Measurements from ENCODE around the gene EXOC6B.

Gene EXOC6B

DNA sequence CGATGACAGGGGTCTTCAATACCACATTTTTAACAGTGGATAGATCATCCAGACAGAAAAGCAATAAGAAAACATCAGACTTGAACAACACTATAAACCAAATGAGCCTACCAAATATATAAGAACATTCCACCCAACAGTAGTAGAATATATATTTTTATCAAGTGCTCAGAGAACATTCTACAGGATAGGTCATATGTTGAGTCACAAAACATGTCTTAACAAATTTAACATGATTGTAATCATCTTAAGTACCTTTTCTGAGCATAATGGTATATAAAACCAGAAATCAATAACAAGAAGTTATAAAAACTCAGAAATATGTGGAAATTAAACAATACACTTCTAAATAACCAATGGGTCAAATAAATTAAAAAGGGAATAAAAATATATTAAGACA, 484.2 kb downstream of the EXOC6B start:
- no peak for DNase-seq

GRCh38 chr2:72340665-72341064, 485.2 kb downstream of the EXOC6B start:
- no peak for DNase-seq

DNA sequence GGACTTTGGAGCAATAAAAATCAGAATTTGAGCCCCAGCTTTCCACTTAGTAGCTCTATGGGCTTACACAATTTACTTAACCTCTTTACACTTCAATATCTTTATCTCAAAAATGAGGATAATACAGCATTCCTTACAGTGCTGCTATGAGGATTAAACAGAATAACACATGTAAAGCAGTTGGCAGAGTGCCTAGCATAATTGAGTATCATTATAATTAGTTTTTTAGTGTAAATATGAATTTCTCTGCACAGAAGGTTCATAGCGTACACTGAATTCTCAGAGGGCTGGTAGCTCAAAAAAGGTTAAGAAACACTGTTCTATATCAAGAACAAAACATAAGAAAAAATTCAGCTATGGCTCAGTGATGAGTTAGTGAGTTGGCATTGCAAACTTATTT, 487.8 kb downstream of the EXOC6B start:
- no peak for DNase-seq

- DNase-seq = no peak
Observed at GRCh38 chr2:72332720-72333119, 493.1 kb downstream of the EXOC6B start.

DNA sequence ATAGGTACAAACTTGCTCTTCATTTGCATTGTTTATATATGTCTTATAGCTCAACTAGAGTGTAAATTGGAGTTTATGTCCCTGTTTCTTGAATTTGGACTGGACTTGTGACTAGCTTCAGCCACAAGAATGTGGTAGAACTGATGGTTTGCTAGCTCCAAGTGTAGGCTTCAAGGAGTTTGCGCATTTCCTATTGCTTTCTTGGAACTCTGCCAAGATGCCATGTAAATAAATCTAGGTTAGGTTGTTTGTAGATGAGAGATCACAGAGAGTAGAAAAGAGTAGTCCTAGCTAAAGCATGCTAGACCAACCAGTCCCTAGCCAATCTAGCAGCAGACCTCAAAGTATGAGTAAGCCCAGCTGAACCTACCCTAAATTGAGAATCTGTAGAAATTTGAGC, 495.2 kb downstream of the EXOC6B start:
- no peak for DNase-seq

- DNase-seq = no peak
Observed at GRCh38 chr2:72326759-72327158, 499.1 kb downstream of the EXOC6B start.

- no peak for DNase-seq
Observed at GRCh38 chr2:72325592-72326422, 500.0 kb downstream of the EXOC6B start.

DNA sequence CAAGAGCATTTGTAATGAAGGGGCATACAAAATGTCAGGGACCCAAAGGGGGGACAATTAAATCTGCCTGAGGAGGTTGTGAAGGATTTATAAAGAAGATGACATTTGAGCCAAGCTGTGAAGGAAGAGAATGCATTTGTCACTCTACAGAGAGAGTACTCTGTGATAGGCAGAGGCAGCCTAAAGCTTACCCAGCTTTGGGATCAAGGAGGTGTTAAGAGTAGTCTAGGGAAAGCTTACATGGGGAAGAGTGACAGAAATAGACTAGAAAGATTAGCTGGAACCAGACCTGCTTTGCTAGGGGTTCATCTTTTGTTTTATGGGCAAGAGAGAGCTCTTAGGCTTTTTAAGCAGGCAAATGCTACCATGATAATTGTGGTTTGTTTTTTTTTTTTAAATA, 509.1 kb downstream of the EXOC6B start:
- DNase-seq = no peak

DNA sequence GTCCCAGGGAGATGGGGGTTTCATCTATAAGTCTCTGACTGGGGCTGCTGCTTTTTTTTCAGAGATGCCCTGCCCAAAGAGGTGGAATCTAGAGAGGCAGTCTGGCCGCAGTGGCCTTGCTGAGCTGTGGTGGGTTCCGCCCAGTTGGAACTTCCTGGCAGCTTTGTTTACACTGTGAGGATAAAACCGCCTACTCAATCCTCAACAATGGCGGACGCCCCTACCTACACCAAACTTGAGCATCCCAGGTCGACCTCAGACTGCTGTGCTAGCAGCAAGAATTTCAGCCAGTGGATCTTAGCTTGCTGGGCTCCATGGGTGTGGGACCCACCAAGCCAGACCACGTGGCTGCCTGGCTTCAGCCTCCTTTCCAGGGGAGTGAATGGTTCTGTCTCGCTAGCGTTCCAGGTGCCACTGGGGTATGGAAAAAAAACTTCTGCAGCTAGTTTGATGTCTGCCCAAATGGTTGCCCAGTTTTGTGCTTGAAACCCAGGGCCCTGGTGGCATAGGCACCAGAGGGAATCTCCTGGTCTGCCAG, 525.6 kb downstream of the EXOC6B start:
- DNase-seq = no peak

DNA sequence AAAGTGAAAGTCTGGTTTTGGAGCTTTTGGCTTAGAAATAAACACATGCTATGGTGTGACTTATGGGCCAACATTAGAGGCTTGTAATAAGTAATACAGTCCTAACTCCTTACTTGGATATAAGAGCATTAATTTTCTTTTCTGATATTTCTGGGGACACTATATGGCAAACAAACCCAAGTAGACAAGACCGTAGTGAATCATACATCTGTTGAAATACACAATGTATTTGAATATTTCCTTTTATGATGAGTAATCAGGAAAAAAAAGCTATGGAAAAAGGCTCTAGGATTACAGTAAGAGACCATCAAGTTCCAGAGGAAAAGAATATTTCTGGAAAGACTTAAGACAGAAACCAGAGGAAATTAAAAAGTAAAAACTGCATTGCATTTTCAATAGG, 532.2 kb downstream of the EXOC6B start:
- DNase-seq = no peak

DNA sequence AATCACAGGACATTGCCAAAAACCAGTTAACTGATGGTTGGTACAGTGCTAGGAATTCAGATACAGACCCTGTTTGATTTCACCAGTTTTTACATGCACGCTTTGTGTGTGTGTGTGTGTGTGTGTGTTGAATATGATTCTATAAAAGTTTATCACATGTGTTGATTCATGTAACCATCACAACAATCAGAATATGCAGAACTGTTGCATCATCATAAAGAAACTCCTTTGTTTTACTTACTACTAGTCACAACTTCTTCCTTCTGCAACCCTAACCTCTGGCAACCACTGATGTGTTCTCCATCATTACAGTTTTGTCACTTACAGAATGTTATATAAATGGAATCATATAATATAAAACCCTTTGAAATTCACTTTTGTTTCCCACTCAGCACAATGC, 533.4 kb downstream of the EXOC6B start:
- DNase-seq = no peak

DNA sequence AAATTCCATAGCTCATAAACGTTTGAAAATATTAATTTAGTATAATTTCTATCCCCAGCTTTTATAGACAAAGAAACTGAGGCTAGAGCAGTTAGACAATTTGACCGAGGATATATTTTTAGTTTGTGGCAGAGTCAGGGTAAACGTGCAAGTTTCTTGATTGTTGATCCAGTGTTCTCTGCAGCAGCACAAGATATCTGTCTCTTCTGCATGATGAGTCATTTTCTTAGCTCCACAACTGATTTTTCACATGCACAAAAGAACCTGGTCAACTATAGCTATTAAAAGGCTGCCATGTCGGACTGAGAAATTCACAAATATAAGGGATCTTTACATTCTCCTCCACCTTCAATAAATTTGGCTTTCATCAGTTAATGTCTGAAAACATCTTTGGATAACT, 534.8 kb downstream of the EXOC6B start:
- DNase-seq = no peak

DNA sequence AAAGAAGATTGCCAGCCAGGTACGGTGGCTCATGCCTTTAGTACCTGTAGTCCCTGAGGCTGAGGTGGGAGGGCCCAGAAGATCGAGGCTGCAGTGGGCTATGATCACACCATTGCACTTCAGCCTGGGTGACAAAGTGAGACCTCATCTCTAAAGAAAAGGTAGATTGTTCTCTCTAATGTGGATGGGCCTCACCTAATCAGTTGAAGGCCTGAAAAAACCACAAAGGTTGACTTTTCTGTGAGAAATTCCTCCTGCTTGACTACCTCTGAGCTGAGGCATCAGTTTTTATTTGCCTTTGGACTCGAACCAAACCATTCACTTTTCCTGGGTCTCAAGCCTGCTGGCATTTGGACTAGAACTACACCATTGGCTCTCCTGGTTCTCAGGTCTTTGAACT, 536.1 kb downstream of the EXOC6B start:
- DNase-seq = no peak

- no peak for DNase-seq
Observed at GRCh38 chr2:72289283-72289682, 536.5 kb downstream of the EXOC6B start.

DNA sequence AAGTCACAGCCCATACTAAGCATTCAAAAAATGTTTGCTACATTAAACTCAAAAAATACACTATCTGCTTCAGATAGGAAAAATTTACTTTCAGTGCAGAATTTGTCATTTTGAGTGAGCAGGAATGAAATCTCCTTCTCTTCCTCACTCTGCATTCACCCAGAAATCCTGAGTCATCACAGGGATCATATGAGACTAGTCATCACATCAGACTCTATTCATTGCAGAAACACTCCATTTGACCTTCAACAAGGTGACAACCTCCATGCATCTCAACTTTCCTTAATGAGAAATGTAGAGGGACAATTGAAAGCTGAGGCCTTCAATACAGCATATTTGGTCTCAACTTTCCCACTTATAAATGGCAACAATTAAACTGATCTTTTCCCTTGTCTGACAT, 547.8 kb downstream of the EXOC6B start:
- DNase-seq = no peak

DNA sequence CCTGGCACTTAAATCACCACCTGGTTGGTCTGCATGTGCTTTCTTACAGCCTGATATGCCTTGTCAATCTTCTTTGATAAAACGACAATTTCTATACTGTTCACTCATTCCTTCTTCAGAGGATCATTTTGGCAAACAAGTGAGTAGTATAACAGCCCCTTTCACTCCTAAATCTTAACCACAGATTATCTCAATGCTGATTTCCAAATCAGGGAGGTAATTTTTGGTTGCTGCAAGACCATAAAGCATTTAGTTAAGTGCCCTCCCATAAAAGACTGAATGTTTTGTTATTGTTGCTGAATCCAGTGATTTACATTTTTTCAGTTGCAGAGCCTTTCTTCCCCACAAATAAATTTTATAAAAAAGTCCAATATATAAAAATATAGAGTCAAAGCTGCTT, 549.0 kb downstream of the EXOC6B start:
- DNase-seq = no peak

DNA sequence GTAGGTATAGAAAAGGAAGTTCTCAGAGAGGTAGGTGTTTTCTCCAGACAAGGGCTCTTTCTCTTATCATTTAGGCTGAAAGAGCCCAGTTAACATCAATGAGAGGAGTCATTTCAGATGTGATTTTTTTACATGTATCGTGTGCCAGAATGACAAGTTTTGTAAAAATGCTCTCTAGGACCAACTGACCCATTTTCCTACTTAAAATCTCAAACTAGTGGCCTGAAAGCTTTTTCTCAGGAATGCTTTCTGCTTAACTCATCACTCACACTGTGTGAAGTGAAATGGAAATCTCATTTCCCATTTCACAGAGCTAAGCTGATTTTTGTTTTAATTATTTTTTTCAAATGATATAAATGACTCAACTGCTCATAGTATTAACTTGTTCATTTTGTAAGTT, 549.5 kb downstream of the EXOC6B start:
- no peak for DNase-seq

DNA sequence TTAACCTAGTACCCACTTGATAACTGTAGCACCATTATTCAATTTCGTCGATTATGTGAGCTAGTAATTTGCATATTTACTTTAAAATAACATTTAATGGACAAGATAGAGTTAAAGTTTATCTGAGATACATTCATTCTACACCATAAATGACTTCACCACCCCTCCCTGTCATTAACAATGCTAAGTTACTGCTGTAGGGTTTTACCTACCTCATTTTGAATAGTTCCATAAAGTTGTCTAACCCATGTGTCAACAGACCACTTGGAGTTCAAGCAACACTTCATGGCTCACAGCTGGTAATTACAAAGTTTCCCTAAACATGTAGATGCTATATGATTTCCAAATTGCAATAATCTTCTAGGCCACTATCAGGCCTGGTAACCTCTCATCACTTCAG, 550.7 kb downstream of the EXOC6B start:
- no peak for DNase-seq

- no peak for DNase-seq
Observed at GRCh38 chr2:72274380-72274797, 551.4 kb downstream of the EXOC6B start.

DNA sequence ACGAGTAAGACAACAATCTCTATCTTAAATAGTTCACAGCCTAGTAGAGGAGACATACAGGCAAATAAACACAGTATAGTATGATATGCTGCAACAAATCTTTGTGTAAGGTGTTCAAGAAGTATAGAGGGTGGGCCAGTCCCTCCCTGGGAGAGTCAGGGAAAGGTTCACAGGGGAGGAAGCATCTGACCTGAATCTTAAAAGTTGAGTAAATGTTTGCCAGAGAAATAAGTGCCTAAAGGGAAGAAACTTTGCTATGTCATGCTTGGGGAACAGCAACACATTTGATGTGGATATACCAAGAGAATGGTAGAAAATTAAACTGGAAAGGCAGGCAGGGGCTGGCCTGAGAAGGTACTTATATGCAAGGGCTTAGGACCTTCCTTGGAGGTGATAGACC, 552.4 kb downstream of the EXOC6B start:
- no peak for DNase-seq

DNA sequence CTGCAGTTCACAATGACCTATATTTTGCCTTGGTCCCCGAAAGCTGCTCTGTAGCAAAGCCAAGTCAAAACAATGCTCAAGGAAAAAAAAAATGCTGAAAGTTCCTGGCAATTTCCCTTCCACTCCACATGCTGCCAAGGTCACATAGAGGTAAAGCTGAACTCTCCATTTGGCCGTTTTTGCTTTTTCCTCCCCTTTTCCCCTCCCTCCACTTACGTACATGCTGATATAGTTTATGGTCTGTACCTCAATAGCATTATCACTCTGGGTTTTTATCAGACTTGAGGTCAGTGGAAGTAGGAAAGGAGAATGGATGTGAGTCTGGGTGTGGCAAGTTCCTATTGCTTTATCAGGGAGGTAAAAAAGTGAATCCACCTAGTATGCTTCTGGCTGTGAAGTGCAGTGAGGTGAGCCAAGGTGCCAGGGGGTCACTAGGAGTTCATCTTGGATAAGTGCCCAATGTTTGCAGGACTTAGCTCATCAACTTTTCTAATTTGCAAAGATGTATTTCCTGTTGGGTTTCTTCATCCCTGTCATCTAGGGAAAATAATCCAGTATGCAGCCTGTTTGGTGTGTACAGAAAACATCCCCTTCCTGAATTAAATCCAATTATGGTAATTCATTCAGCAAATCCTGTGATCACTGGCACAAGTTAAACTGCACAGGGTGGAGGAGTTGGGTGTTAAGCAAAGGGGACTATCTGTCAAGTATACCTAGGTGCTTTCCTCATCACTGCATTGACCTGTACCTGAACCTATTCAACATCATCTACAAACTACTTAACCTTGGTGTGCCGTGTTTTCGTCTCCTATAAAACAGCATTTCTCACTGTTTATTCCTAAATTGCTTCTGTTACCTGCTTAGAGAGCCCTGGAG, 553.8 kb downstream of the EXOC6B start:
- DNase-seq = no peak

GRCh38 chr2:72271276-72271614, 554.6 kb downstream of the EXOC6B start:
- DNase-seq = no peak

DNA sequence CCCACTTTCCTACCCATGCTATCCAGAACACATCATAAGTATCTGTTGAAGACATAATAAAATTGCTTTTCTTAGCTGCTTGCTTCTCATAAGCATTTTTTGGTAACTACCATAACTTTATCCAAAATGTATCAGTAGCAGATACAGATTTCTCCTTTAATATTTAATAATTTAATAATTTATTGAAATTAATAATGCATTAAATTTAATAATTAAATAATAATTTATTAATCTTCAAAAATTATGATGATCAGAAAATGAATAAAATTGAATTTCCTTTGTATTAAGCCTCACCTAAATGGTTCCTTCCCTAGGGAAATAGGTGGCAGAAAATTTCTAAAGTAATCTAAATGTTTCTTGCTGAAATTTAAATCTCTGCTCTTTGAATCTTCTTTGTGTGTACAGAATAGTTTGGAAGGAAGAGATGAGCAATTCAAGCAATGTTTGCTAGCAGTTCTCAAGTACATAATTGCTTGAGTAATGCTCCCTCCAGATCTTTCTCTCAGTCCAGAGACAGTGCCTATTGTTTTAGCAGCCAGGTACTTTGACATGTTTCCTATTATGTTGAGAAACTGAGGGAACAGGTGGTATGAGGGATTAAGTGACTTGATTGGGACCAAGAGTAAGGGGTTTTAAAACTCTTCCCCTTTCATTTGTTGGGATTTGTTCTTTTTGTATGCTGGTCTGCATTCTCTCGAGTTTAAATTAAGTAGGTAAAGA, 555.1 kb downstream of the EXOC6B start:
- DNase-seq = no peak

- no peak for DNase-seq
Observed at GRCh38 chr2:72263776-72264060, 562.1 kb downstream of the EXOC6B start.

Data from SIG-M5 (cell line).